ENCODE data around the gene ZNF134. TPM values are rescaled to one million over a fixed set of nuclear protein-coding genes. Genes with fewer than 3 reads are reported as not detected.

The ZNF134 gene
- total RNA-seq, 1 donor from 2014 or later = 13.3 TPM

GRCh38 chr19:57623091-57623490, 9.0 kb downstream of the ZNF134 start:
- intact Hi-C loops (cut with micrococcal nuclease) = no loop called here
- Histone ChIP-seq H3K27ac (replicated peaks) (no peak overlapping the region), H3K9me3 (replicated peaks) (peaks cover 100% of the 10 kb centered on the region), H3K27me3 (ENCODE audit: low read depth) (no peaks in the 10 kb centered on the region), H3K4me1 (peaks cover 8% of the 10 kb centered on the region), H3K4me3 (no peak overlapping the region), H3K36me3 (peaks cover 73% of the 10 kb centered on the region)
- TF ChIP-seq CTCF (IDR thresholded peaks at IDR 0.05; ENCODE audit: borderline replicate concordance) = no peak
- no peak for DNase-seq

GRCh38 chr19:57632987-57633831, 19.2 kb downstream of the ZNF134 start, which contains the start of gene ZNF211:
Gene ZNF211 (plus strand): TSS chr19:57633168. CDS start chr19:57633347, 179 bp downstream.
- intact Hi-C loops (cut with micrococcal nuclease) = no loop called here
- H3K36me3 ChIP-seq = peaks cover 55% of the 10 kb centered on the region
- H3K4me3 ChIP-seq = peak within 1 kb of the TSS; percentile 88
- peak; percentile 94 for DNase-seq
- H3K4me1 ChIP-seq = peaks cover 25% of the 10 kb centered on the region
- peak; percentile 15 for TF ChIP-seq CTCF (IDR thresholded peaks at IDR 0.05; ENCODE audit: borderline replicate concordance)
- H3K27ac ChIP-seq (replicated peaks) = peak within 1 kb of the TSS; percentile 86
- H3K9me3 ChIP-seq (replicated peaks) = peaks cover 46% of the 10 kb centered on the region
- no peaks in the 10 kb centered on the region for H3K27me3 ChIP-seq (ENCODE audit: low read depth)

DNA sequence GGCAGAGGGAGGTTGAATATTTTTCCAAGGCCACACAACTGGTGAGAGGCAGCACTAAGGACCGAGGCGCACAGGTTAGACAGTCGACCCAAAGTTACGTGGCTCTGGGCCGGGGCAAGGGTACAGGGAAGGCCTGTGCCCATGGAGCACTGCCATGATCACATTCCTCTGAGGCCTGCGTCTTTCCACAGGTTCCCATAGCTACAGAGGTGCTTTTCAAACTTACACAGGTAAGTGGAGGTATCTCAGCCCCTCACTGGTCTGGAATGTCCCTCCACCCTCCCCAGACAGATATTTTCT, 19.7 kb downstream of the ZNF134 start:
- H3K36me3 ChIP-seq = peaks cover 60% of the 10 kb centered on the region
- H3K9me3 ChIP-seq (replicated peaks) = peaks cover 46% of the 10 kb centered on the region
- peak overlapping the region; percentile 86 for H3K27ac ChIP-seq (replicated peaks)
- H3K4me1 ChIP-seq = peaks cover 25% of the 10 kb centered on the region
- intact Hi-C loops (cut with micrococcal nuclease) = no loop called here
- H3K4me3 ChIP-seq = peak overlapping the region; percentile 88
- TF ChIP-seq CTCF (IDR thresholded peaks at IDR 0.05; ENCODE audit: borderline replicate concordance) = no peak
- no peaks in the 10 kb centered on the region for H3K27me3 ChIP-seq (ENCODE audit: low read depth)
- DNase-seq = no peak

- no peak overlapping the region for H3K4me3 ChIP-seq
- DNase-seq = no peak
- TF ChIP-seq CTCF (IDR thresholded peaks at IDR 0.05; ENCODE audit: borderline replicate concordance) = no peak
- peaks cover 82% of the 10 kb centered on the region for H3K36me3 ChIP-seq
- peaks cover 31% of the 10 kb centered on the region for H3K4me1 ChIP-seq
- H3K27me3 ChIP-seq (ENCODE audit: low read depth) = no peaks in the 10 kb centered on the region
- no peak overlapping the region for H3K27ac ChIP-seq (replicated peaks)
- peaks cover 76% of the 10 kb centered on the region for H3K9me3 ChIP-seq (replicated peaks)
- intact Hi-C loops (cut with micrococcal nuclease) = no loop called here
Observed at GRCh38 chr19:57637379-57637778, 23.3 kb downstream of the ZNF134 start.

GRCh38 chr19:57641715-57642234, 27.7 kb downstream of the ZNF134 start:
- DNase-seq = no peak
- Histone ChIP-seq H3K27ac (replicated peaks) (no peak overlapping the region), H3K9me3 (replicated peaks) (peaks cover 96% of the 10 kb centered on the region), H3K4me1 (peaks cover 18% of the 10 kb centered on the region), H3K36me3 (peaks cover 74% of the 10 kb centered on the region), H3K4me3 (no peak overlapping the region), H3K27me3 (ENCODE audit: low read depth) (no peaks in the 10 kb centered on the region)
- intact Hi-C loops (cut with micrococcal nuclease) = no loop called here
- no peak for TF ChIP-seq CTCF (IDR thresholded peaks at IDR 0.05; ENCODE audit: borderline replicate concordance)
